ENCODE measurements around the gene ATP9A. TPM values are rescaled to one million over a fixed set of nuclear protein-coding genes. Genes with fewer than 3 reads are reported as not detected.

ATP9A gene, protein sequence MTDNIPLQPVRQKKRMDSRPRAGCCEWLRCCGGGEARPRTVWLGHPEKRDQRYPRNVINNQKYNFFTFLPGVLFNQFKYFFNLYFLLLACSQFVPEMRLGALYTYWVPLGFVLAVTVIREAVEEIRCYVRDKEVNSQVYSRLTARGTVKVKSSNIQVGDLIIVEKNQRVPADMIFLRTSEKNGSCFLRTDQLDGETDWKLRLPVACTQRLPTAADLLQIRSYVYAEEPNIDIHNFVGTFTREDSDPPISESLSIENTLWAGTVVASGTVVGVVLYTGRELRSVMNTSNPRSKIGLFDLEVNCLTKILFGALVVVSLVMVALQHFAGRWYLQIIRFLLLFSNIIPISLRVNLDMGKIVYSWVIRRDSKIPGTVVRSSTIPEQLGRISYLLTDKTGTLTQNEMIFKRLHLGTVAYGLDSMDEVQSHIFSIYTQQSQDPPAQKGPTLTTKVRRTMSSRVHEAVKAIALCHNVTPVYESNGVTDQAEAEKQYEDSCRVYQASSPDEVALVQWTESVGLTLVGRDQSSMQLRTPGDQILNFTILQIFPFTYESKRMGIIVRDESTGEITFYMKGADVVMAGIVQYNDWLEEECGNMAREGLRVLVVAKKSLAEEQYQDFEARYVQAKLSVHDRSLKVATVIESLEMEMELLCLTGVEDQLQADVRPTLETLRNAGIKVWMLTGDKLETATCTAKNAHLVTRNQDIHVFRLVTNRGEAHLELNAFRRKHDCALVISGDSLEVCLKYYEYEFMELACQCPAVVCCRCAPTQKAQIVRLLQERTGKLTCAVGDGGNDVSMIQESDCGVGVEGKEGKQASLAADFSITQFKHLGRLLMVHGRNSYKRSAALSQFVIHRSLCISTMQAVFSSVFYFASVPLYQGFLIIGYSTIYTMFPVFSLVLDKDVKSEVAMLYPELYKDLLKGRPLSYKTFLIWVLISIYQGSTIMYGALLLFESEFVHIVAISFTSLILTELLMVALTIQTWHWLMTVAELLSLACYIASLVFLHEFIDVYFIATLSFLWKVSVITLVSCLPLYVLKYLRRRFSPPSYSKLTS
- 15.3 and 47.7 TPM in 2 replicates for total RNA-seq

GRCh38 chr20:51767867-51768758, at the start of gene ATP9A:
Gene ATP9A, minus strand, starts transcription at chr20:51768390. Its CDS starts 21 bp downstream, at chr20:51768369.

GRCh38 chr20:51802170-51802751, 34.1 kb upstream of the ATP9A start, which contains the start of gene SALL4:
Gene SALL4, minus strand, starts transcription at chr20:51802521. Its CDS starts 113 bp downstream, at chr20:51802408.

Other genes starting within 250 kb of the ATP9A start
- 2.3 and 3.5 TPM in 2 replicates for gene NFATC2, start 225.7 kb downstream of the ATP9A start, total RNA-seq
- 0.65 and 1.8 TPM in 2 replicates for gene SALL4, start 34.1 kb upstream of the ATP9A start, total RNA-seq

All from mesangial cell (primary cell).